ENCODE data around the gene WASF3. TPM values are rescaled to one million over a fixed set of nuclear protein-coding genes. Genes with fewer than 3 reads are reported as not detected.

The WASF3 gene
- total RNA-seq, 1 experiment from 2014 or later: 7.7 TPM

GRCh38 chr13:26663791-26664190 is 106.3 kb downstream of the WASF3 start:
- peak; percentile 66 for DNase-seq (ENCODE audit: low spot score)
- in situ Hi-C loops (cut with HindIII; ENCODE audit: low sequenced_read_pairs): no loop called here

DNA sequence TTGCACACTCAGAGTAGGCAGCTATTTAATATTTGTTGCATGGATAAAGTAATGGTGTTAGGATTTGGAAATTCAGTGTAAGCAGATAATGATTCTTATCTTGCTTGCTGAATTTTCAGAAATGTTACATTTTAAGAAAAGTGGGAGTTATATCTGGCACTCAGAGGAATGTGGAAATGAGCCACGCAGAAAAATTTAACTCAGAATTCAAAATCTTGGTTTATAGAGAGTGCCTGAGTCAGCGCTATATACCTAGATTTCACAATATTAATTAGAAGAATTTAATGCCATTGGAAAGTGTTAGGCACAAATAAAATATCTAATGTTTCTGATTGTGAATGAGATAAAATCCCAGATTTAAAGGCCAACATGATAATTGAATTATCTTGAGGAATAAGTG is 106.8 kb downstream of the WASF3 start:
- in situ Hi-C loops (cut with HindIII; ENCODE audit: low sequenced_read_pairs): no loop called here
- DNase-seq (ENCODE audit: low spot score): no peak

GRCh38 chr13:26664876-26665275 is 107.4 kb downstream of the WASF3 start:
- in situ Hi-C loops (cut with HindIII; ENCODE audit: low sequenced_read_pairs): no loop called here
- DNase-seq (ENCODE audit: low spot score): peak; percentile 49

DNA sequence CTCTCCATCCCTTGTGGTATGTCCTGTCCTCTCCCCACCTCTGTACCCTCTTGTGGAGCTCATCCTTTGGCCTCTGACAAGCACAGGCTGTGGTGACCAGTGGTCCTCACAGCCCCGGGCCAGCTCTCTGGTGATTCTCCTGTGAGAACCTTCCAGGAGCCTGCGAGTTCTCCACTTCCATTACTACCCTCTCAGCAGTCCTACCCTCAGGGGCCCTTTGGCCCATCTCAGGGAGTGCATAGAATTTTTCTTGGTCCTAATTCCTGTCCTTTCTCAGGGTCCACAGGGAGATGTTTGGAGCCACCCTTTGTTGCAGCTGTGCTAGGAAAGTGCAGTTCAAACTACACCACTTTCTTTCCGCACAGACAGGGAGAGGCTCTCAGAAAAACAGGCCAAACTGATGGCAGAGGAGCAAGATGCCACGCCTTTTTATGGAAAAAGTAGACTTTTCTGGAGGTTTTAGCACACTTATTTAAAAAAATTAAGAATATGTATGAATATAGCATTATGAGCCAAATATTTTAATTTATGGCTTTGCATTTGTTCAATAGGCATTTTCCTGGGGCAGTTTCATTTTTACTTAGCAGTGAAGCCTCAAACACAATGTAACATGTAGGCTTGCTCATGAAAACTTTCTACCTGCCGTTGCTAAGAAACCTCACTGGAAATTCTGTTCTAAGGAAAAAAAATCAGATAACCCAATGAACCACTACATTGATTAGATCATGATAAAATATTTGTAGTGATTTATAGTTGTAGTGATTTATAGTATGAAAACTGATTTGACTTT is 111.1 kb downstream of the WASF3 start:
- no peak for DNase-seq (ENCODE audit: low spot score)
- in situ Hi-C loops (cut with HindIII; ENCODE audit: low sequenced_read_pairs): no loop called here

DNA sequence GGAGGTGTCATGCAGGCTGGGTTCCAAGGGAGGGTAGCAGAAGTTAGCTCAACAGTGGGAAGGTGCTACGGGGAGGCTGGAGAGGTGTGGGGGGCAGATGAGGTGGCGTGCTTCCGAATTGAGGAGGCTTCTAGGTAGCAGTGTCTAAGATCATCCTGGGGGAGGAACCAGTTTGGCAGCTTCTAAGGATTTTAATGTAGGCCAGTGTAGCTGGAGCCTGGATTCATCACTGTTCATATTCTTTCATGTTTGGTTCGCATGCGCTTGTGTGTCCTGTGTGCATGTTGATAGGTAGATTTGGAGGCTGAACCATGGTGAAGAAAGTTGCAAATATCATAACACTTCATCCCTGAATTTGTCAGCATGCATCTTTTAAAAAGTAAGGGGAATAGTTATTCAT is 116.4 kb downstream of the WASF3 start:
- in situ Hi-C loops (cut with HindIII; ENCODE audit: low sequenced_read_pairs): no loop called here
- no peak for DNase-seq (ENCODE audit: low spot score)

- in situ Hi-C loops (cut with HindIII; ENCODE audit: low sequenced_read_pairs): no loop called here
- DNase-seq (ENCODE audit: low spot score): no peak
These were observed 119.7 kb downstream of the WASF3 start for GRCh38 chr13:26677156-26677555.

DNA sequence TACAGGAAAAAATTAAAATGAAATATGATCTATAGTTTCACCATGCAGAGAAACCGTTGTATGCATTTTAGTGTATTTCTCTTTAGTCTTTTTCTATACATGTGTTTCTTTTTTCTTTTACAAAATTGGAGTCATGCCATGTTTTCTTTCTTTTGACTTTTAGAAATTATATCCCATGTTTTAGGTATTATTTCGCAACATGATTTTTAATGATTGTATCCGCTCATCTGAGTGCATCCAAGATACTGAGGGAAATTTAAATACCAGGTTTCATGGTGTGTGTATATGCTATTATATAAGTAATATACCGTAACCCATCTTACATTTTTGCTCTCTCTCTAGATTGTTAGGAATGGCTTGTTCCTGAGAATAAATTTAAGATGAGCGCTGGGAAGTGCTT is 120.8 kb downstream of the WASF3 start:
- DNase-seq (ENCODE audit: low spot score): no peak
- in situ Hi-C loops (cut with HindIII; ENCODE audit: low sequenced_read_pairs): no loop called here

DNA sequence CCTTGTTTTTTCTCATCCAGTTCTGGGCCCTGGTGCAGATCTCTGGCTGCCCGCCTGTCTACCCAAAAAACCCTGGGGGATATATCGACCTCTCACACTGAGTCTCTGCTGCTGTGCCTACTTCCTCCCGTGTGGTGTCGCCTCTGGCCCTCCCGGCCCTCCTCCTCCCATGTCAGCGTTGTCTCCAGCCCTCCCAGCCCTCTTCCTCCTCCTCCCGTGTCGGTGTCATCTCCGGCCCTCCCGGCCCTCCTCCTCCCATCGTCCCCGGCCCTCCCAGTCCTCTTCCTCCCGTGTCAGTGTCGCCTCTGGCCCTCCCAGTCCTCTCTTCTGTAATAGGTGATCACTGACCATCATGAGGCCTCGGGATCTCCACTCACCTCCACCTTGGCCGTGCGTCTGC is 121.3 kb downstream of the WASF3 start:
- in situ Hi-C loops (cut with HindIII; ENCODE audit: low sequenced_read_pairs): no loop called here
- DNase-seq (ENCODE audit: low spot score): no peak

DNA sequence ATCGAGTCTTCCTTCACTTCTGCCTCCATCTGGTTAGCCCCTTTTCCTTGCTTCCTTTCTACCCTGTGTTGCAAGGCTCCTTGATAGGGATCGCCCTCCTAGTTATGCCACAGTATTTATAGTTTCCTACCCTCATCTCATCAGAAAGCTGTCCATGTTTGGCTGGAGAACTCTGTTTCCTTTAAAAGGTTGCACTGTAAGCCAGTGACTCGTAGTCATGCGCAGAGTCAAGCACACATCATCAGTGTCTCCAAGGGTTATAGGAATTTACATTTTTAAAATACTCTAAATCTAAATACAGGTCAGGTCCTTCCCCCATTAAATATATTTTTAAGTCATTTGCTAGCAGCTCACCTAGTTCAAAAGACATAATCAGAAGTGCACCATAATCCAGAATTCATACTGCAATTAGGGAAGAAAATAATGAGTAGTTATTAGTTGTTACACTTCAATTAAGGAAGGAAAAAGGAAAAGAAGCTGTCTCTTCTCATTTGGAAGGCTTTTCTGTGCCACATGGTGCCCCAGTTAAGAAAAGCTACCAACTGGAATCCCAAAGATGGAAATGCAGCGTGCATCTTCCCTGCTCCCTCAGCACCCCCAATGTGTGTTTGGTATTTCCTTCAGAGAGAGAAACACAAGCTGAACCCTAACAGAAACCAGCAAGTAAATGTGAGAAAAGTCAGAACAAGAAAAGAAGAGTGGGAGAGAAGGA is 122.1 kb downstream of the WASF3 start:
- in situ Hi-C loops (cut with HindIII; ENCODE audit: low sequenced_read_pairs): no loop called here
- no peak for DNase-seq (ENCODE audit: low spot score)

- in situ Hi-C loops (cut with HindIII; ENCODE audit: low sequenced_read_pairs): no loop called here
- DNase-seq (ENCODE audit: low spot score): peak; percentile 65
These were observed 122.6 kb downstream of the WASF3 start for GRCh38 chr13:26680123-26680450.

DNA sequence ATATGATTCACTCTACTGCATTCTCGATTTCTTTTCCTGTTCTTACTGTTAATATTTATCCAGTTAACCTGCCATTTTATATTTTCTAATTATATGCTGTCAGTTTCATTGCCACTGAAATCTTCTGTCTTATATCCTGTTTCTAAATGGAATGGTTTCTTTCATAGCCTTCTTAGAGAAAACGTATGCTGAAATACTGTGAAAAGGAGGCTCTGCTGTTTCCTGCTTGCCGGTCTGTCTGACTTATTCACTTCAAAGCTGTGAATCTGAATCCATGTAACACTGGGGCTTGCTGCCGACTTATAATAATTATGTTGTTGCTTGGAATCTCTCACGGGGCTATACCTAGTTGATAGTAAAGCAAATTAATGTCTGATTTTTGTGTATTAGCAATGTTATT is 123.1 kb downstream of the WASF3 start:
- in situ Hi-C loops (cut with HindIII; ENCODE audit: low sequenced_read_pairs): no loop called here
- DNase-seq (ENCODE audit: low spot score): peak; percentile 34

- no peak for DNase-seq (ENCODE audit: low spot score)
- in situ Hi-C loops (cut with HindIII; ENCODE audit: low sequenced_read_pairs): no loop called here
These were observed 123.6 kb downstream of the WASF3 start for GRCh38 chr13:26681036-26681435.

GRCh38 chr13:26682606-26683005 is 125.1 kb downstream of the WASF3 start:
- DNase-seq (ENCODE audit: low spot score): no peak
- in situ Hi-C loops (cut with HindIII; ENCODE audit: low sequenced_read_pairs): no loop called here

DNA sequence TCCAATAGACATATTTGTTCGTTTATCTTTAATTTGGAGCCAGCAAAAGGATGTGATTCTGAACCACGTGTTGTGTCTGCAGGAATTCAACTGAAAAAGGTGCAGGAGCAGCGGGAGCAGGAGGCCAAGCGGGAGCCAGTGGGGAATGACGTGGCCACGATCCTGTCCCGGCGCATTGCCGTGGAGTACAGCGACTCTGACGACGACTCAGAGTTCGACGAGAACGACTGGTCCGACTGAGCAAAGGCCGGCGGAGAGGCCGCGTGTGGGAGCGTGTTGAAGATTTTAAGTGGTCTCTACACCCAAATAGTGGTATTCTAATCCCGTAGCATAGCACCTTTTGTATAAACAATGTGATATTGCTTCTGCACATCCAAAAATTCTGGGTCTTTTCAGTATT is 128.1 kb downstream of the WASF3 start:
- DNase-seq (ENCODE audit: low spot score): no peak
- in situ Hi-C loops (cut with HindIII; ENCODE audit: low sequenced_read_pairs): no loop called here

DNA sequence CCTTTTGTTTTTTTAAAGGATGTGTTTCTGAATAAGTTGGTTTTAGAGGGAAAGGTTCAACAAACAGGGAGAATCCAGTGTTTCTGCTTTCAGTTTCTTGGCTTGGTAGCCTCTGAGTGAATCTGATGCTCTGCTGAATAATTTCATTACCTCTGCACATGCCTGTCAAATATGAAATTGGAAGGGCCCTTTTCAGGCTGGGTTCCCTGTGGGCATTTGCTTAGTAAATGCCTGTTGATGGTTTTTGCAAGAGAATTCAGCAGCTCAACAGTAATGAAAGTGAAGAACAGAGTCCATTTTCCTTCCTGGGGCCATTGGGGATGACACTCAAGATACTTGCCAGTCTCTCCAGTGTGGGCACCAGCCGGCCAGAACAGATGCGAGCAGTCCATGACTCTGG is 128.8 kb downstream of the WASF3 start:
- in situ Hi-C loops (cut with HindIII; ENCODE audit: low sequenced_read_pairs): no loop called here
- no peak for DNase-seq (ENCODE audit: low spot score)

- in situ Hi-C loops (cut with HindIII; ENCODE audit: low sequenced_read_pairs): no loop called here
- DNase-seq (ENCODE audit: low spot score): peak; percentile 49
These were observed 130.8 kb downstream of the WASF3 start for GRCh38 chr13:26688286-26688685.

DNA sequence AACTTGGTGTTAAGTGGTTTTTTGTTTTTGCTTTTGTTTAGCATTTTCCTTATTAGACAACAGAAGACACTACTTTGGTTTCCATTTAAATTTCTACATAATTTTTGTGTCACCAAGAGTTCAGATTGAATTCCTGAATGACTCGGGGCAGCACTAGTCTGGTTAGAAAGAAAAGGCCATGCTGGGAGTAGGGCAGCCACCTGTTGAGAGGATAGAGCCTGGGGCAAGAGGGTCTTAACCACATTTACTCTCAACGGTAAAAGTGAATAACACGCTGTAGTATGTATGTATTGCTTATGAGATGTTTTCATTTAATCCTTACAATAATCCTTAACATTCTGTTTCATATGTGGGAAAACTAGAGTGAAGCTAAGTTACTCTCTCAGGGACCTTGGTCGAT is 131.5 kb downstream of the WASF3 start:
- DNase-seq (ENCODE audit: low spot score): no peak
- in situ Hi-C loops (cut with HindIII; ENCODE audit: low sequenced_read_pairs): no loop called here

GRCh38 chr13:26693749-26694463 is 136.4 kb downstream of the WASF3 start:
- in situ Hi-C loops (cut with HindIII; ENCODE audit: low sequenced_read_pairs): no loop called here
- no peak for DNase-seq (ENCODE audit: low spot score)

DNA sequence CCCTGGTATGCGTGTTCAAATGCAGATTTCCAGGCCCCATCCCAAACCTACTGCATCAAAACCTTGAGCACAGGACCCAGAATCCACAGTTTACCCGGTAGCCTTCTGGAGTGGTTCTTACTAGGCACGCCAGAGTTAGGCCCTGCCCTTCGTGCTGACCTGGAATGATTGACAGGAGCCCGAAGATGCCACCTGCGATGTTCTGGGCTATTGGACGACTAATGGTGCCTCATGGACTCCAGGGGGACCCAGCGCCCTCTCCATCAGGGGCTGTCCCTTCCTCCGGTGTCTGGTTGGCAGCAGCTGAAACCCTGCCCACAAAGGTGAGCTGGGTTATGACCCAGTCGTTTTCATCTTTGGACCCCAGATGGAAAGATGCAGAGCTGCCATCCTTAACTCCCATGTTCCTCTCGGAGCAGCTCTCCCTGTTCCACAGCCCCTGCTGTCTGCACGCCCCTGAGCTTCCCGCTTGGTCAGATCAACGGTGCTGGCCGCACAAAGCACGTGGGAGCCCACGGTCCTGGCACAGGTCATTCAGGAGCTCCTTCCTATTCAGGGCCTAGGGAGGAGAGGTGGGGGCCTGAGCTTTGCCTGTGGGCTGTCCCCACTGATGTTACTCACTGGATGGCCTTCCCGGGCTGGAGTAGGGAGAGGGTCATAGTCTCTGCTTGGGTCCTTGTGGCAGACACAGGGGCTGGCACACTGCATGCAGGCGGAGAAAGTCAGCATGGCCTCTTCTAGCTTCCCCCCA is 137.3 kb downstream of the WASF3 start:
- in situ Hi-C loops (cut with HindIII; ENCODE audit: low sequenced_read_pairs): no loop called here
- no peak for DNase-seq (ENCODE audit: low spot score)

DNA sequence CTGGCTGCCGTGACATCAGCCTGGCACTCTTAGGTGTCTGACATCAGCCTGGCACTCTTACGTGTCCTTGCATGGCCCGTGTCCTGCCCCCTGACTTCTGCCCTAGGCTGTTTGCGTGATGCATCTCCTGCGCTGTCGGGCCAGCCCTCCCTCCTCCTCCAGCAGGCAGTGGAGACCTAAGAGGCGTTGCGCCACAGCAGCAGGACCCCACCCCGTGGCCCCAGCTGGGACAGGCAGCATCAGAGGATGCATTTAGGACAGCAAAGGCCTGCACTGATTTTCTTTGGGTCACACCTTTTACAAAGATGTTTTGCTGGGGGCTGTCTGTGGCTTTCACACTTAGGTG is 137.8 kb downstream of the WASF3 start:
- in situ Hi-C loops (cut with HindIII; ENCODE audit: low sequenced_read_pairs): no loop called here
- DNase-seq (ENCODE audit: low spot score): no peak
